ENCODE measurements around the gene CIITA.

The CIITA gene

GRCh38 chr16:10849736-10850477 lies 27.1 kb upstream of the CIITA start:
- DNase-seq (ENCODE audit: low read depth in 2 of 2), result no peak

DNA sequence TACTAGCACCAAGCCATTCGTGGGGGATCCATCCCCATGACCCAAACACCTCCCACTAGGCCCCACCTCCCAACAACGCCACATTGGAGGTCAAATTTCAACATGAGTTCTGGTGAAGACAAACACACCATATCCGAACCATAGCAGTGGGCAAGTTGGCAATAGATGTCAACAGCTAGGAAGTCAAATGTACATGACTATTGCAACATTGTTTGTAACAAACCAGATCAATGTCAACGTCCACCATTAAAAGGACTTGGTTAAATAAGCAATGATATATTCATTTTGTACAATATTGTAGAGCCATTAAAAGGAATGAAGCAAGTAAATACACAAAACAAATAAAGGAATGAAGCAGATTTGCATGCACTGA lies 26.5 kb upstream of the CIITA start:
- DNase-seq (ENCODE audit: low read depth in 2 of 2), result no peak

- no peak for DNase-seq (ENCODE audit: low read depth in 2 of 2)
These were observed 25.5 kb upstream of the CIITA start for GRCh38 chr16:10851512-10851911.

- no peak for DNase-seq (ENCODE audit: low read depth in 2 of 2)
These were observed 24.7 kb upstream of the CIITA start for GRCh38 chr16:10852286-10852685.

- DNase-seq (ENCODE audit: low read depth in 2 of 2), result no peak
These were observed 24.1 kb upstream of the CIITA start for GRCh38 chr16:10852948-10853347.

GRCh38 chr16:10856042-10856441 lies 21.0 kb upstream of the CIITA start:
- no peak for DNase-seq (ENCODE audit: low read depth in 2 of 2)

GRCh38 chr16:10858203-10858602 lies 18.8 kb upstream of the CIITA start:
- no peak for DNase-seq (ENCODE audit: low read depth in 2 of 2)

DNA sequence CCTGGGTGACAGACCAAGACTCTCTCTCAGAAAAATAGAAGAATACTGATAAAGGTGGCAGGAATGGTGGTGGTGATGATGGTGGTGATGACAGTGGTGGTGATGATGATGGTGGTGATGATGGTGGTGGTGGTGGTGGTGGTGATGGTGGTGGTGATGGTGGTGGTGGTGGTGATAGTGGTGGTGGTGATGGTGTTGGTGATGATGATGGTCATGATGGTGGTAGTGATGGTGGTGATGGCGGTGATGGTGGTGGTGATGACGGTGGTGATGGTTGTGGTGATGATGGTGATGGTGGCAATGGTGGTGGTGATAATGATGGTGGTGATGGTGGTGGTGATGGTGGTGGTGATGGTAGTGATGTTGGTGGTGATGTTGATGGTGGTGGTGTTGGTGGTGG lies 18.0 kb upstream of the CIITA start:
- DNase-seq (ENCODE audit: low read depth in 2 of 2), result no peak

DNA sequence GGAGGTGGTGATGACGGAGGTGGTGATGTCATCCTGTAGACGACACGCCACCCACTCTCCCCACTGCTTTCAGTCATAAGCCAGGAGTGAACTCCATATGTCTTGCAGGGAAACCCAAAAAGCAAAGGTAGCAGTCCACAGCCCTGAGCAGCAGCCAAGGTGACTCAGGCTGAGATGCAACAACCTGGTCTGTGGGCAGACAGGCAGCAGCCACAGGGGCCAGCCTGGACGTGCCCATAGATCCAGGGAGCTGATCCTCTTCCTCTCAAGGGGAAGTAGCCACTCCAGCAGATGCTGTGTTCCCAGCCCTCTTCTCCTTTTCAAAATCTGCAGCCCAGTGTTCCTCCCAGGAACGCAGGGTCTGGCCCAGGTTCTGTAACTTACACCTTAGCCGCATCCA lies 17.3 kb upstream of the CIITA start:
- no peak for DNase-seq (ENCODE audit: low read depth in 2 of 2)

DNA sequence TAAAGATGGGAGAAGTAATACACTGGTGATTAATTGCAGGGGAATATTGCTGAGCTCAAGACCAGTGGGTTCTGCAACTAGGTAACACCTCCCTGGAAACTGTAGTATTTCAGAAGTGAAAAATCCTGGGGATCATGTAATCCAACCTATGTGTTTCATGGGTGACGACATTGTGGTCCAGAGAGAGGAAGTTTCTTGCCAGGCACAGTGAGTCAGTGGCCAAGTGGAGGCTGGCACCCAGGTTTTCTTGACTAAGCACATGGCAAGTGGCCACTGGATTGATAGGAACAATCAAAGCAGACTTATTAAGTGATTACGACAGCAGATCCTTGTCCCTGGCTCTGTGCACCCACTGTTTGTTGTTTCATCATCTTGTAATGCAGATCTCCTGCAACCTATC lies 14.6 kb upstream of the CIITA start:
- DNase-seq (ENCODE audit: low read depth in 2 of 2), result no peak

- DNase-seq (ENCODE audit: low read depth in 2 of 2), result no peak
These were observed 10.7 kb upstream of the CIITA start for GRCh38 chr16:10865991-10866966.

GRCh38 chr16:10867199-10867598 lies 9.8 kb upstream of the CIITA start:
- no peak for DNase-seq (ENCODE audit: low read depth in 2 of 2)

DNA sequence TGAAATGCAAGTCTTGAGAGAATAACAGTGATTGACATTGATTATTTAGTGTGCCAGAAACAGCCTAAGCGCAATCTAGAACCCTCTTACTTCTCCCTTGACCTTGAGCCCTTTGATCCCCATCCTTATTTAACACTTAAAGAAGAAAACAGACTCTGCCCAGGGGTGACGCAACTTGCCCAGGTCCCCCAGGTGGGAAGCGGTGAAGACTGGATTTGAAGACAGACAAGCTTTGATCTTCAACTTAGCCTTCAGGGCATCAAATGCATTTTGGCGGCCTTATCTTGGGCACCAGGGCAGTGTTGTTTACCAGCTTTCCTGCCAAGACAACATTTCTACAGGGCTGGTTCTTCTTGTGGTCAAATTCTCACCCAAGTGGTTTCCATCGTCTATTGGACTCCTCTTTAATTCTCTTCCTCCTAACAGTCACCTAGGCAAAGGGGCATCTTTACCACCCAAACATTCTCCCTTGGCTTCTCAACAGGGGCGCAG lies 8.9 kb upstream of the CIITA start:
- no peak for DNase-seq (ENCODE audit: low read depth in 2 of 2)

DNA sequence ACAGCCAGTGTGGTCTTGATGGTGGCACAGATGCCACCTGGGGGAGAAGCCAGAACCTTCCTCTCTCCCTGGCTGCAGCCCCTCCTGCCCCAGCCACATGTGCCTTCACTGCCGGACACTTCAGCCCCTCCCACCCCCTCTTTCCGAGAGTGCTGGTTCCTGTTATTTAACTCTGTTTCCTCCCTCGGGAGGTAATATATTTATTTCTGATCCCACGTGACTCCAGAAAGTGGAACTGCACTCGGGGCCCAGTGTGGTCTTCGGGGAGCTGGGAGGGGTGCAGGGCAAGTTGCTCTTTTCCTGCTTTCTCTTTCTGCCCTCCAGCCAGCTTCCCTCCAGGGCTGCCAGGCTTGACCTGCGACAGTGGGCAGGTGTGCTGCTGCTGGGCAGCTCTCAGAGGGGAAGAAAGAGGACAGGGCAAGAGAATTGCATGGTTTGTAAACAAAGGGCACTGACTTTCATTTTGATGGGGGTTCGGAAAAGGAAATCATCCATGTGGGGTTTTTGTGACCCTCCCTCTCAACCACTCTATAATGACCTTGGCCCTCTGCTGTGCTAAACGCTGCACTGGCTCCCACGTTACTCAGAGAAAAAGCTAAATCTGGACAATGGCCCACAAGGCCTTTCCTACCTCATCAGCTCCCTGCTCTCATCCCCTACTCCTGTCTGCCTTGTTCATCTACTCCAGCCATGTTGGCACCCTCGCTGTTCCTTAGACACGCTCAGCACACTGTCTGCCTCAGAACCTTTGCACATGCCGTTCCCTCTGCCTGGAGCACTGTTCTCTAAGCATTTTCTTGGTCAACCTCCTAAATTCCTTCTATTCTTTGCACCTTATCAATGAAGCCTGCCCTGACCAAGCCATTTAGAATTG lies 8.2 kb upstream of the CIITA start:
- DNase-seq (ENCODE audit: low read depth in 2 of 2), result no peak

DNA sequence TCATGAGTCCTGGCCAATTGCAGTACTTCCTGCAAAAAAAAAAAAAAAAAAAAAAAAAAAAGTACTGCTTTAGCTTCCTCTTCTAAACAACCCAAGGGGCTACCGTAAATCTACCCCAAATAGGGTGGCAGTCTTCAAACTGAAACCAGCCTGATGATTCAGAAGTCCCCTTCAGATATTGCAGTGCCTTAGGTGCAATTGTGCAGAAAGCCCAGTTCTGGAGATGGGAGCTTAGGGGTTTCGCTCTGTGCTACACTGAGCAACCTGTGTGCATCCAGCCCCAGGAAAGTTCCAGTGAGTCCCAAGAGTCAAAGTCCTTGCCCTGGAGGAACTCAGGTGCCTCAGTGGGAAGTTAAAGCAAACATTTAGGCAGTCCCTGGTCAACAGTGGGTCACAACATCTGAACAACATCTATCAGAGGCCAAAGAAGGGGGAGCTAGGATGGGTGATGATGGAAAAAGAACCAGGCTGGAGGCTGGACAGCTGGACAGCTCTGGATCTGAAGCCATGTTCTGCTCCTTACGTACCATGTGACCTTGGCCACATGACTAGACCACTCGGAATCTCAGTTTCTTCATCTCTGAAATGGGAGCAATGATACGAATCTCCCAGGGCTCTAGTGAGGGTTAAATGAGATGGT lies 6.7 kb upstream of the CIITA start:
- no peak for DNase-seq (ENCODE audit: low read depth in 2 of 2)

DNA sequence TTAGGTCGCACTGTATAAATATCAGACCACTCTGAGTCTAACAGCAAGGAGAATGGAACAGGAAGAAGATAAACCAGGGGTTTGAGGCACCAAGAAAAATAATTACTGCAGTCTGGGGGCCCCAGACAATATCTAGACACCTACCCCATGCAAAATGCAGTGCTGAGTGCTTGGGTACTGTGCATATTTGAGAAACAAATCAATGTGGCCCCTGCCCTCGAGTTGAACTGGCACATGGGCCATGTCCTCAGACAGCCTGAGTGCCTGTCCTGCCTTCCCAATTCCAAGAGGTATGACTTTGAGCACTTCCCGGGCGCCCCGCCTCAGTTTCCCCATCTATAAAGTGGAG lies 6.2 kb upstream of the CIITA start:
- no peak for DNase-seq (ENCODE audit: low read depth in 2 of 2)

- peak; percentile 26 for DNase-seq (ENCODE audit: low read depth in 2 of 2)
These were observed 5.6 kb upstream of the CIITA start for GRCh38 chr16:10871157-10871991.

DNA sequence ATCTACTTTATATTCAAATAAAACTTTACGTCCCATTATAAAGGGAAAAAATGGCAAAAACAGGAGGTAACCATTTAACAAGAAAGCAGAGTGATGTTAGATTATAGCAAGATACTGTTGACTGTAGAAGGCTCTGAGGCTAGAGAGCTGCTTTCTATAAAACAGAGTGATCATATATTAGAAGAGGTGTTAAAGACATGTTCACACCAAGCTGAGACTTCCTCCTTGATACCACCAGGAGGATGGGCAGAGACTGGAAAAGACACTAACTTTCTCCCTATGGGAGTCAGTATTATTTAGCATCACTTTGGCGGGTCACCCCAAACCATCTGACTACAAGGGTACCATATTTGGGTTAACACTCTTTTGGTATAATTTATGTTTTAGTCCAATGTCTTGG lies 687 bp upstream of the CIITA start:
- no peak for DNase-seq (ENCODE audit: low read depth in 2 of 2)

DNA sequence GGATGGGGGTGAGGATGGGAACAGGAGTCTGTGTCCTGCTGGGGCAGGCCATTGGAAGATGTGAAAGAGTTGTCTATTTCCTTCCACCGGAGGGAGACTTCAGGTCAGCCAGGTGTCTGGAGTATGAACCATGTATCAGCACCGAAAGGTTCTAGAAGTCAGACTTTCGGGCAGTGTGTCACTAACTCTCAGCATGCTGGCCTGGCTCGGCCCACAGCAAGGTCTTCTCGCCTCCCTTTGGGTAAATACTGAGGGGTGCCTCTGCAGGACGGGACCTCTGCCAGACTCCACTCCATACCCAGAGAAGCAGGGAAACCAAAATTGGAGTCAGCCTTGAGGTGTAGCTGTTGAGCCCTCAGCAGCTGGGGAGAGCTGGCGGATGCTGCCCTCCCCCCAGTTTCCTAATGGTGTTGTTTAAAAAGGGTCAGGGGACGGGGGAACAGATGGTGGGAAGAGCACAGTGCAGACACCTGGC lies 507 bp downstream of the CIITA start:
- DNase-seq (ENCODE audit: low read depth in 2 of 2), result no peak

- no peak for DNase-seq (ENCODE audit: low read depth in 2 of 2)
These were observed 1.3 kb downstream of the CIITA start for GRCh38 chr16:10878328-10878643.

Measured in stimulated activated CD8-positive, alpha-beta memory T cell treated with anti-CD3 and anti-CD28 coated beads, Interleukin-15, amount 100 ng/mL, for 4 hours (primary cell).